ENCODE results near the gene PDE8A.
A peak's percentile ranks its signal among the peaks of the same experiment; 100 is the strongest.
"Not testable (repeated sequence)": the region's sequence is repeated elsewhere in the genome, so short reads cannot be mapped to it uniquely, and the experiment has no call there.

PDE8A gene

DNA sequence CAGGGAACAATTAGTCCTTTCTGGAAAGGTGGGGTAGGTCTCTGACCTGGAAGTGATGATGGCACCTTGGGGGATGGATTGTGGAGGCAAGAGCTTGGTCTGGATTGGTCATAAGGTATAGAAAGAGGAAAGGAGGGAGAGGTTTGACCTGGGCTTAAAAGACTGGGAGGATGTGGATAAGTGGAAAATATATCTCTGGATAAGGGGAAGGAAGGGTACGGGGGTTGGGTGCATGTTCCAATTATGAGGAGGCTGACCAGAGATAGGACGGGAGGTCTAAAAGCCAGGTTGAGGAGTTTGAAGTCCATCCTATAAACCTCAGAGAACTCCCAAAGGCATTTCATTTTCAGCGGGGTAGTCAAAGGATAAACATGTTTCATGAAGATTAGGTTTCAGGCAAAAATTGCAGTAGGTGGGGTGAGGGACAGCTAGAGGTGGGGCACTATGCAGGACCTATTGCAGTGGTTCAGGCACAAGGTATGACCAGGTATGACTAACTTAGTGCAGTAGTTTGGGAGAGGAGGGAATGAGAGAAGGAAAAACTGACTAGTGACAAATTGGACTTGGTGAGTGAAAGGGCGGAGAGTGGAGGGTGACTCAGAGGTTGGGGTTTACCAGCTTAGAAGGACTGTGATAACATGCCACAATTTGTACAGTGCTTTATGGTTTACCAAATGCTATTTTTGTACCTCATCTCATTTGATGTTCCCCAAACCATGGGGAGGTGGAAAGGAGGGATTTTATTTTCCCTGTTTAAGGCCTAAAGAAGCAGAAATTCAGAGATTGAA, 10.7 kb downstream of the PDE8A start:
- DNase-seq = peak; percentile 18

DNA sequence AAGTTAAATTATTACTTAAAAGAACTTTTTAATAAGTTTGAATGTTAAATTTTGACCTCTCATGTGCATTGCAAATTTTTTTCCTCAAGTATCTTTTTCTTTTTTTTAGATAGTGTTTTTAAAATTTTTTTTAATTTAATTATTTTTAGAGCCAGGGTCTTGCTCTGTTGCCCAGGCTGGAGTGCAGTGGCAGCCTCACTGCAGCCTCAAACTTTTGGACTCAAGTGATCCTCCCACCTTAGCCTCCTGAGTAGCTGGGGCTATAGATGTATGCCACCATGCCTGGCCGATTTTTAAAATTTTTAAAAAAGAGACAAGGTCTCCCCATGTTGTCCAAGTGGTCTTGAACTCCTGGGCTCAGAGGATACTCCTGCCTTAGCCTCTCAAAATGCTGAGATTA, 14.4 kb downstream of the PDE8A start:
- no peak for DNase-seq

DNA sequence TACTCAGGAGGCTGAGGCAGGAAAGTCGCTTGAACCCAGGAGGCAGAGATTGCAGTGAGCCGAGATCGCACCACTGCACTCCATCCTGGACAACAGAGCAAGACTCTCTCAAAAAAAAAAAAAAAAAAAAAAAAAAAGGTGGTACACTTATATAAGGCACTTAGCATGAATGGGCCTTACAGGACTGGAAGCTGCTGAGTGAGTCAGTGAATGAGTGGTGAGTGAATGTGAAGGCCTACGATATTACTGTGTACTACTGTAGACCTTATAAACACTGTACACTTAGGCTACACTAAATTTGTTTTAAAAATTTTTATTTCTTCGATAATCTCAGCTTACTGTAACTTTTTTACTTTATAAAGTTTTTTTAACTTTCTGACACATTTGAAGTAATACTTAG, 15.1 kb downstream of the PDE8A start:
- DNase-seq = not testable (repeated sequence)

DNA sequence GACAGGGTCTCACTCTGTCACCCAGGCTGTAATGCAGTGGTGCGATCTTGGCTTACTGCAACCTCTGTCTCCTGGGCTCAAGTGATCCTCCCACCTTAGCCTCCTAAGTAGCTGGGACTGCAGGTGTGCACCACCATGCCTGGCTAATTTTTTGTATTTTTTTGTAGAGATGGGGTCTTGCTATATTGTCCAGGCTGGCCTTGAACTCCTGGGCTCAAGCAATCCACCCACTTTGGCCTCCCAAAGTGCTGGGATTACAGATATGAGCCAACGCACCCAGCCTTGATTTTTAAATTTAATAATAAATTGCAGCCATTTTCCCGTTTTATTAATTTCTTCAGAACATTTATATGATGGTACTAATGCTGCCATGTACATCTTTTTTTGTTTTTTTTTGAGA, 15.6 kb downstream of the PDE8A start:
- not testable (repeated sequence) for DNase-seq

DNA sequence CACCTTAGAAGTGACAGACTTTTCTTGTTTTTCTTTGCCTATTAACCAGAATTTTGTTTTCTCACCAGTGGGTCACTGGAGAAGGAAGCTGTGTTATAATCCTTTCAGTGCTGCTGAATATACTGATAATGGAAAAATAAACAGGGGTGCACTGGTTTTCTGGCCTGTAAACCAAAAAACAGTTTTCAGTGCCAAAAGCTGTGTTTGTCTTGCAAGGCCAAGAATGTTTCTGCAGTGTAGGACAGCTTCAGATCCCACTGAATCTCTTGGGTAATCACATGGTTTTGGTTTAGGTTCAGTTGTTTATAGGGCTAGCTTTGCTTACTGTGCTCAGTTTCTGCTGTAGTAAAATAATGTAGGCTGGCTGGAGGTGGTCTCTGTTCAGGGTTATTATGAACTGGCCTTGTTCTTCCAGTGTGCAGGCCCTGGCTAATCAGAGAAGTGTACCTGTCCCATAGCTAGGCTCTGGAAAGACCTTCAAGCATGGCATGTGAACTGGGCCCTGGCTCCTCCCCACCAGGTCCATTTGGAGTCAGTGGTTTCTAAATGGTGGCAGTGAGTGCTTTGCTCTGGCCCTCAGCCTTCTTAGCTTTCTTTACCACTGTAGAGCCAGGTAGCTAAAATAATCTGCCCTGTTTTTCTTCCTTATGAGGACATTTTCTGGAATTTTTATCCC, 18.7 kb downstream of the PDE8A start:
- DNase-seq = no peak

DNA sequence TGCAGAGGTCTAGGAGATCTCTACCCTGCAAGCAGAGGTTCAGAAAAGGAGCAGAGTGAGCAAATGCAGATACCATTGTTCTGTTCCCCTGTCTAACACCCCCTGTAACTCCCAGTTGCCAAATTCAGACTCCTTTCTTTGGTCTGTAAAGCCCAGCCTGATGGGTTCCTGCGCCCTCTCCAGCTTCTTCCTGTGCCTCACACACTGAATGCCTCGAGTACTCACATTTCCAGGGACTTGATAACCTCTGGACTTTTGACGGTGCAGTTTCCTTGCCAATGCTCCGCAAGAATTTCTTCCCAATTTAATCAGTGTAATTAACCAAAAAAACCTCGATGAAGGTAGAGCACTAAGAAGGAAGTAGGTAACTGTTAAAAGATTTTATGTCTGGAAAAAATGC, 19.3 kb downstream of the PDE8A start:
- DNase-seq = no peak

DNA sequence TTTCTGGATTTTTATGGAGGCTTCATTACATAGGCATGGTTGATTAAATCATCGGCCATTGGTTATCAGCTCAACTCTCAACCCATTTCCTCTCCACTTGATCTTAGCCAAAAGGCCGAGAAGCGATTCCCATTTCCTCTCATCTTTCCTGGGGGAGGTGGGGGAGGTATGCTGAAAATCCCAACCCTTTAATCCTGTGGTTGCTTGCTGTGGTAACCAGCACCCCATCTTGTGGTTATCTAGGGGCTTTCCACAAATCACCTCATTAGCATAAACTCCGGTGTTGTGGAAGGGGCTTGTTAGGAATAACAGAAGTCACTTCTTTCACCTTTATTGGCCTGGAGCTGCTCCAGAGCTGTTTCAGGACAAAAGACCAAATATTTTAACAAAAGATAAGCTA, 20.9 kb downstream of the PDE8A start:
- DNase-seq = no peak

DNA sequence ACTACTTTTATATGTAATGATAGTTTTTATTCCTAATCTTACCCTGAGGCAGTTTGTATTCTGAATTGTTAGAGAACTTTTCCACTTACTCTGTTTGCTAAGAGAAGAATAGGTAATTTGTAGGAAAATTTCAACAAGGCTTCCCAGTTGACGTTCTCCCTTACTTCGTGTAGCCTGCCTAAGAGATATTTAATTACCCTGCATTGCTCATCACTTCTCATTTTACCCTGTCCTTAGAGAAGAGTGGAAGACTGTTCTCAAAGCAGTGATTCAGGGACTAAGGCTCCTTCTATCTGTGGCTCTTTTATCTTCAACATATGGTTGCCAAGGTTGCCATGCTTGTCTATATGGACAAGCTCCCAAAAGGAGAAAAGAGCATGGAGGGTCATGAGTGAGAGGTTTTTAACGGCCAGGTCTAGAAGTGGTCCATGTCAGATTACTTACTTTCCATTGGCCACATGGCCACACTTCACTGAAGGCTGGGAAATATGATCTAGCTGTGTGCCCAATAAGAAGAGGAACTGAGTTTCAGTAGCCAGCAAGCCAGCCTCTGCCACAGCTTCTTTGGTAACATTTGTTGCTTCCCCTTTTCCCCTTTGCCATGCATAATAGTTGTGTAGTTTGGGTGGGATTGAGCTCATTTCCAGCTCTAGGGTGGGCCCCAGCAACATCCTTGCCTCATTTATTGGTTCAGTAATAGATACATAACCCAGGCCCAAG, 22.1 kb downstream of the PDE8A start:
- no peak for DNase-seq

DNA sequence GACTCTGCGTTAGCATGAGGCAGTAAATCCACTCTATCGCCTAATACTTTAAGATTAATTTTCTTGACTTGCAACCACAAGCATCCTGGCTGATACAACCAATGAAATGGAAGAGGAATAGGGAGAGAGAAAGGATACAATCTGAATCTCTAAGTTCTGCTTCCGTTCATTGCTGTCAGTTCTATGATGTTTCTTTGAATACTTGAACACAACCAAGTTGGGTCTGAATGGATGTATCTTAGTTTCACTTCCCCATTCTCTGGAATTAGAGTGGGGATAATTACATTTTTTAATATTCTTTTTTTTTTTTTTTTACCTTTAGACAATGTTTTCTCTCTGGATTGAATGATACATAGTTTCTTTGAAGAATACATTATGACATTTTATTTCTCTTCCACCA, 22.9 kb downstream of the PDE8A start:
- no peak for DNase-seq

DNA sequence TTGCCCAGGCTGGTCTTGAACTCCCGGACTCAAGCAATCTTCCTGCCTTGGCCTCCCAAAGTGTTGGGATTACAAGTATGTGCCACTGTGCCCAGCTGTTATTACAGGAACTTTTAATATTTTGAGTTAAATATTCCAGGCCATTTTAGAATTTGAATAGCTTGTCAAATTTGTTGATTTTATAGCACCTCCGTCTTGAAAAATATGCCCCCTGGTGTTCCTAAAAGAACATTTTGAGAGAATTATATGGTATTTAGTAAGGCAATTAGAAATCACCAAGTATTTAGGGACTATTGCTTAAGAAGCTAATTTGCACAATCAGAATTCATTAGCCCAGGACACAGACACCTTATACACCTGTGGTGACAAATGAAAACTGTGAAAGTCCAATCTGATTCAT, 23.7 kb downstream of the PDE8A start:
- no peak for DNase-seq

DNA sequence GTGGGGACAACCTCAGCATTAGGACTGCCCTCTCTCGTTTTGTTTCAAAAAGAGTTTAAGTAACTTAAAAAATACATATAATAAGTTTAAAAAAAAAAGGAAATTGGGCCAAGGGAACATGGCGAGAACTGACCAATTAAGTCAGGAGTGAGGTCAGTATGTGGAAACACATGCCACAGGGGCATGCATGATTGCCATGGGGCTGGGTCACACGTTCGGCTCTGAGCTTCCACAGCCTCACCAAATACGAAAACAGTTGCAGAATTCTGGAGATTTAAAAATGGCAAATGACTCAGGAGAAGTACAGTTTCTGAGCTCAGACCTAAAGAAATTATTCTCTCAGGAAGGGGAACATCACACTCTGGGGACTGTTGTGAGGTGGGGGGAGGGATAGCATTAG, 24.1 kb downstream of the PDE8A start:
- DNase-seq = no peak

DNA sequence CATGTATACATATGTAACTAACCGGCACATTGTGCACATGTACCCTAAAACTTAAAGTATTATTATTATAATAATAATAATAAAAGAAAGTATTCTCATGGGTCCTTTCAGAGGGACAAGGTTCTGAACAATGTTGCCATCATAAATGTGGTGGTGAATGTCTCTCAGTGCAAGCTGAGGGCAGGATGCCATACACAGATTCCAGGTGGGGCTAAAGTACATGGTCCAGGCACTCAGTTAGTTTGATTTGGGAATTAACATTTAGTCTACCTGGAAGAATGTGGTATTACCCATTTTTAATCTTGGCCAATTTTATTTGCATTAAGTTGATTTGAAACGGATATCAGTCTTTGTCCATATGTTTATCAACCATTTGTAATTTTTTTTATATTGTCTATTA, 24.5 kb downstream of the PDE8A start:
- no peak for DNase-seq

DNA sequence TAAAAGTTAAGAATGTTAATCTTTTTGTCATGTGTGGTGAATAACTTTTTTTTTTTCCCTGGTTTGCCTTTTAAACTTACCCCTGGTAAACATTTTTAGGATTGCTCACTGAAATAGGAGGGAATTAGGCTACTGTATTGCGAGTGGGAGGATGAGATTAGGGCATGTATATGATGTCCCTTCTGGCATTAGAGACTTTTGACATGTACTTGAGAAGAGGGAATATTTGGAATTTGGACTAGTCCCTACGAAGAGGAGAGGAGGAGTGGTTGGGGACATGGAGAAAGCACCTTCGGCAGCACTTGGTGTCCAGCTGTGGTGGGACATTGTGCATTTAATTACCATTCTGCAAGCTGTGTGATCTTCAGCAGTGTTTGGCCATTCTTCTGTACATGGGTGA, 25.0 kb downstream of the PDE8A start:
- no peak for DNase-seq

DNA sequence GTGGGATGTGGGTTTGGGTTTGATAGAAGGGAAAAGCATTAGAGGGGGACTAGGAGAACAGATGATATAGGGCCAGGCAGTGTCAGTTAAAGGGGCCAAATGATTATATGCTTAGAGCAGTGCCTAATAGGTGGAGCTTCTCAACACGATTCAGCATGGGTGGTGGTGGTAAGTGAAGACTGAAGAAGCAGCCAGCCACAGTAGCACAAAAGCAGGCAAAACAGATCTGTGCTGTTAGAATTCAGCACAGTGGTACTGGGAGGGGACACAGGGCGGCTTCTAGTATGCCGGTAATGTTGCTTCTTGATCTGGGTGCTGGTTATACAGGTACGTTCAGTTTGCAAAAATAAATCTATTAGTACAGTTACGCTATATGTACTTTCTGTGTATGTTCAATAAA, 25.5 kb downstream of the PDE8A start:
- no peak for DNase-seq

DNA sequence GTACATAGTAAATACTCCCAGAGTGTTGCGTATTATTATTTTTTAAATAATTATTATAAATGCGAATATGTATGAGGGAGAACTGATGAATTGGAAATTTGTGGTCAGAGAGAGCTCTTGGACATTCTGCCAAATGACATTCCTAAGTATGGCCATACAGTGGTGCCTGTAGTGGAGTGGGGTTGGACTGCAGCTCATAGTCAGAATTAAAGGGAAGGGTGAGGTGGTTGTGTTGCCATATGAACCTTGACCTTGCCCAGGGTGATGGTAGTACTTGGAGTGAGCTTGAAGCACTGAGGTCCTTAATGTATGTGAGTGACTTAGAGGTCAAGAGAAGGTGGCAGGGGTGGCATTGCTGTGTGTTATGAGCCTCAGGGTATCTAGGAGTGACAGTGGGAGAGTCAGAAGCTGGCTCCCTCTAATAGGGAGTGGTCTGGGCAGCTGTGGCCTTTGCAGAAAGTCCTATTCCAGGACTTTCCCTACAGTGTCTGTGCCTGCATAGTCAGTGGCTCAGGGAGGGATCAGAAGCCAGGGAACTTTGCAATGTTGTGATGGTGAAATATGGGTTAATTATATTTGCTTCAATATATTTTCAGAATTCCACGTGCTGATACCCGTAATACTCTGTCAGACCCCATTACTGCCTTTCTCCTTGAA, 26.2 kb downstream of the PDE8A start:
- DNase-seq = no peak

DNA sequence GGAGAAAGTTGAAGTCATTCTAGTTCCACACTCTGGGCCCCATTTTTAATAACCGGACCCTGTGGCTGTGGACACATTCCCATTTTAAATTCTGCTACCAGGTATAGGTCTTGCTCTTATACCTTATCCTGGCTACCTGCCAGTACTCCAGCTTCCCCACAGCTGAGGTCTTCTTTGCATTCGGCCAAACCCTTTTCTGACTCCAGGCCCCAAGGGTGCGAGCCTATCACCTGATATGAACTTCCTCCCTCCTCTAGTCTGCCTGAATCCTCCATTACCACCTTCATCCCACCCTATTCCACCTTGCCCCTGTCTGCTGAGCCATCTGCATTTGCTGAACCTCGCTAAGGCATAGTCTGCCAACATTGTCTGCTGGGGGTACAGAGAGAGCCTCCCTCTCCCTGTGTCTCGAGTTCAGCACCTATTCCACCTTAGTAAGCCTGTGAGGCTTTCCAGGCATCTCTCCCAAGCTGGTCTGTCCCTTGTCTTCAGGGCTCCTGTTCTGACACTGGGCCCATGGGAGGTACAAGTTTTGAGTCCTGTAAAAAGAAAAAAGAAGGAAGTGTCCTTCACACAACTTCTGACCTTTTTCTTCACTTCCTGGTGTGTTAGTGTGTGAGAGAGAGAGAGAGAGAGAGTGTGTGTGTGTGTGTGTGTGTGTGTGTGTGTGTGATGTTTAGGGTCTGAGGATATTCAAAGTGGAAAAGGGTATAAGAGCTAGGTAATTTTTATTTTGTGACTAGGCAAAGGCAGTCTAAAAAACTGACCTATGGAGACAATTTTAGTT, 27.0 kb downstream of the PDE8A start:
- no peak for DNase-seq

DNA sequence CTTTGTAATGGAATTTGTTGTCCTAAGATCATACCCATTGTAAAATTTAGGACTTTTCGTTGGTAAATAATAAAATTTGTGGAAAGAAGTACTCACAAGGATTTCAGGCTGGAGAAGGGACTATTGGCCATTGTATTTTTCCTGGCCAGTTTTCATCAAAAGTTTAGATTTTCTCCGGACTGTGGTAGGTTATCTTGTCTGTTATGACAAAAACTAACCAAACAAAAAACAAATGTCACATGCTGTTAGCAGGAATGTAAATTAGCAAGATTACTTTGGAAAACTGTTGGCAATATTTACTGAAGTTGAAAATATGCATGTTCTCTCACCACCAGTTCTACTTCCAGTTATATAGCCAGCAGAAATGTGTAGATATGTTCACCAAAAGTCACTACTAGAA, 27.8 kb downstream of the PDE8A start:
- DNase-seq = no peak

DNA sequence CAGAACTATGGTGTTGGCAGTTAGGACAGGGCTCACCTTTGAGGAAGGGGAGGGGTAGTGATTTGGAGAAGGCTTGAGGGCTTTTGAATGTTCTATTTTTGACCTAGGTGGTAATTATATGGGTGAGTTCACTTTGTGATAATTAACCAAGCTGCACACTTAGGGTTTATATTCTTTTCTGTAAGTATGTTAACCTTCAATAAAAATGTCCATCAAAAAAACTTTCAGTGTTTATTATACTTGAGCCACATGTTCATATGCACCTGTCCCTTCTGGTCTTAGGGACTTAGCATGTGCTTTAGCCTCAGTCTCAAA, 28.4 kb downstream of the PDE8A start:
- no peak for DNase-seq

DNA sequence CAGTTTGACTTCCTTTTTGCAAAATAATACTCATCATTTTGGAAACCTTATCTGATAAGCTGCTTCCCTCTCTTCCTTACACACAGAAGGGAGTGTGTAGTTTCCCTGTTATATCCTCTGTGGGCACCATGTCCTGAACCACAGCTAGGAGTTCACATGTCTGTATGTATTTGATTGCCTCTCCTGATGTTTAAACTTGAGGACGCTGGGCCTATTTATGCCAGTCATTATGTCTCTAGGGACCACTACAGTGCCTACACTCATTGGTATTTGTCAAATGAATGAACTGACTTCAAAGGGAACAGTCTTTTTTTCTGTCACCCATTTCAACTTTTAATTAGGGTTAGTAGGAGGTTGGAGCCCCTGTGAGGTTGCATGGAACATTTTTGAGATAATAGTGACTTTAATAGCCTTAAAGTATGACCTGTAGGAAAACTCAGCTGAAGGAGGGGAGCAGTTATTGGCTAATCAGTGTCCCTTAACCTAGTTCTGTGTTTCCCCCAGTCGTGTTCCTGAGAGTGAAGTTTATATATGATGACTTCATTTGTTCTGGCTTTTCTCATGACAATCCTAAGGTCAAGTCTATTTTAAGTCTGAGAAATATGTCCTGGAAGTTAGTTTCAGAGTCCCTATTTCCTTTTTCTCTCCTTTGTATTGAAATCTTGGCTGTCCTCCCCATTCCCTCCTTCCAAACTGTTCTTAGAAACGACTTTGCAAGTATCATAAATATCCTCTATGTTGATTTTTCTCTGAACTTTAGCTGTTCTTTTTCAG, 28.9 kb downstream of the PDE8A start:
- no peak for DNase-seq

DNA sequence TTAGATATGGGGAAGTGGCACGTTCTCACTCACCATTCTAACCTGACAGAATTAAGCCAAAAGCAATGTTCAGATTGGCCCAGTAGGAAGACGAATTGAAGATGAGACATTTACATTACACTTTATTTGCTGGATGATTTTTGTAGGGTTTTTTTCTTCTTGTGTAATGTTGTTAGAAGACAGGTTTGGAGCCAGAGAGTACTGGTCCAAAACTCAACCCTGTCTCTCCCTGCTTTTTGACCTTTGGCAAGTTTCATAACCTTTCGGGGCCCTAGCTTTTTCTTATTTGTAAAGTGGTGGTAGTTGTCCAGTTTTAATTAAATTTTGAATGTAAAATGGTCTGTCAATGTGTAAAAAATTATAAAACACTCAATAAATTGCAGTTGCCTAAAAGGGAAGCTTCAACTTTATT, 29.5 kb downstream of the PDE8A start:
- DNase-seq = no peak

DNA sequence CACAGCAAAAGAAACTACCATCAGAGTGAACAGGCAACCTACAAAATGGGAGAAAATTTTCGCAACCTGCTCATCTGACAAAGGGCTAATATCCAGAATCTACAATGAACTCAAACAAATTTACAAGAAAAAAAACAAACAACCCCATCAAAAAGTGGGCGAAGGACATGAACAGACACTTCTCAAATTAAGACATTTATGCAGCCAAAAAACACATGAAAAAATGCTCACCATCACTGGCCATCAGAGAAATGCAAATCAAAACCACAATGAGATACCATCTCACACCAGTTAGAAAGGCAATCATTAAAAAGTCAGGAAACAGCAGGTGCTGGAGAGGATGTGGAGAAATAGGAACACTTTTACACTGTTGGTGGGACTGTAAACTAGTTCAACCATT, 30.1 kb downstream of the PDE8A start:
- not testable (repeated sequence) for DNase-seq

DNA sequence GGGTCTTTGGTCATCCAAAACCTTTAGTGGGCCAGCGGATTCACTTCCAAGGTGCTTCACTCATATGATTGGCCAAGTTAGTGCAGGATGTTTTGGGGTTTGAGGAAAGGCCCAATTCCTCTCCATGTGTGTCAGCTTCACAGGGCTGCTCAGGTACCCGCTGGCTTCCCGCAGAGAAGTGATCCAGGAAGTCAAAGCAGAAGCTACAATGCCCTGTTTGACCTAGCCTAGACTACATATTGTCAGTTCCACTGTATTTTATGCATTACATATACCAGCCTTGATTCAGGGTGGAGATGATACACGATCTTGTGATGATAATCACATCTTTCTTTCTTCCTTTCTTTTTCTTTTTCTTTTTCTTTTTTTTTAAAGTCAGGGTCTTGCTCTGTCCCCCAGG, 32.1 kb downstream of the PDE8A start:
- DNase-seq = no peak
